Measurements from ENCODE around the gene OR6X1. TPM values are rescaled to one million over a fixed set of nuclear protein-coding genes. Genes with fewer than 3 reads are reported as not detected.

OR6X1 gene
- total RNA-seq, 3 donors from 2014 or later, result not detected

DNA sequence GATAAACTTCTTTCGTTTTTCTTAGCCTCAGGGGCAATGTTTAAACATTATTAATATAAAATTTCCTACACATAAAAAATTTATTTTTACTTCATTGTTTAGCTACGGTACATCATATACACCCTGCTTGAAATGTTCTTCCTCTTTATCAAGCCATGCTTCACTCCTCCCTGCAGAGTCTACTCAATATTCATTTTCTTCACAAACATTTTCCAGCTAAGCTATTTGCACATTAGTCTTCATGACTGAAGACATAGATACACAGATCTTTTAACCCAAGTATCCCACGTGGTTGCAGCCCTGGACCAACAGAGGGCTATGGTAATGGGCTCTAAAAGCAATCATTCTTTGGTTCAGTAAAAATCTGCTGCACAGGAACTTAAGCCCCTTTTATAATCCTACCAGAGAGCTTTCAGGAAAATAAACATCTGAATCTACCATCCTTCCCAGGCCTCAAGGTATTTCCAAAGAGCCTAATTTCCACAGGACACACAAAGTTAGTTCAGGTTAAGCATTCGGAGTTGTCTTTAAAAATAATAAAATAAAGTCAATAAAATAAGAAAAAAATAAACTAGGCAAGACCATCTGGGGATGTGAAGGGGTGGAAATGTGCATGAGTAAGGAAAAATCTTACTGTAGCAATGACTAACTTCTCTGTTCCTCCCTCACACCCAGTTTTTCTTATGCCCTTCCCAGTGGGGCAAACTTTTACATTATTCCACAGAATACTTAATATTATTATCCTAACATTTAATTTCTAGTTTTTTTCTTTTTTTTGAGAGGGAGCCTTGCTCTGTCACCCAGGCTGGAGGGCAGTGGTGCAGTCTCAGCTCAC, 21.6 kb upstream of the OR6X1 start:
- no peak overlapping the region for H3K4me3 ChIP-seq
- no peak for DNase-seq
- no peaks in the 10 kb centered on the region for H3K36me3 ChIP-seq (ENCODE audit: low read depth)
- TF ChIP-seq, protein P1, sequence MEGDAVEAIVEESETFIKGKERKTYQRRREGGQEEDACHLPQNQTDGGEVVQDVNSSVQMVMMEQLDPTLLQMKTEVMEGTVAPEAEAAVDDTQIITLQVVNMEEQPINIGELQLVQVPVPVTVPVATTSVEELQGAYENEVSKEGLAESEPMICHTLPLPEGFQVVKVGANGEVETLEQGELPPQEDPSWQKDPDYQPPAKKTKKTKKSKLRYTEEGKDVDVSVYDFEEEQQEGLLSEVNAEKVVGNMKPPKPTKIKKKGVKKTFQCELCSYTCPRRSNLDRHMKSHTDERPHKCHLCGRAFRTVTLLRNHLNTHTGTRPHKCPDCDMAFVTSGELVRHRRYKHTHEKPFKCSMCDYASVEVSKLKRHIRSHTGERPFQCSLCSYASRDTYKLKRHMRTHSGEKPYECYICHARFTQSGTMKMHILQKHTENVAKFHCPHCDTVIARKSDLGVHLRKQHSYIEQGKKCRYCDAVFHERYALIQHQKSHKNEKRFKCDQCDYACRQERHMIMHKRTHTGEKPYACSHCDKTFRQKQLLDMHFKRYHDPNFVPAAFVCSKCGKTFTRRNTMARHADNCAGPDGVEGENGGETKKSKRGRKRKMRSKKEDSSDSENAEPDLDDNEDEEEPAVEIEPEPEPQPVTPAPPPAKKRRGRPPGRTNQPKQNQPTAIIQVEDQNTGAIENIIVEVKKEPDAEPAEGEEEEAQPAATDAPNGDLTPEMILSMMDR (IDR thresholded peaks at IDR 0.05), result no peak
- no peaks in the 10 kb centered on the region for H3K4me1 ChIP-seq (ENCODE audit: low read depth)
- no peaks in the 10 kb centered on the region for H3K9me3 ChIP-seq
- intact Hi-C loops (cut with DNase I, micrococcal nuclease), result no loop called here
- no peak for ATAC-seq

DNA sequence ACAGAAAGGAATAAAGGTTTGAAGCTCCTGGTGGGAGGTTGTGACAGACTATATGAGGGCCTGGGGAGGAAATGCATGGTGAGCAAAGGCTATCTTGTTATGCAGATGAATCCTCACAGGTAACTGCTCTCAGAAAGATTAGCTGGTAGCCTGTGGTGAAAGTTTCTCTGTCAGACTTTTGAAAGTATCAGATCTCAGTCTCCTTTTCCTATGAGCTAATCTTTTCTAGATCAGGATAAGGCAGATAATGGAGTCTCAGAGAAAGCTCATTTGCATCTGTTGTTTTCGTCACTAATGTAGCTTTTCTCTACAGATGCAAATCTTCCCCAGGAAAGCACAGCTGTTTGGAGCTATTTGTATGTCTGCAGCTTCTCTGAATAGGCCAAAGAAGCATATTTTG, 21.0 kb upstream of the OR6X1 start:
- intact Hi-C loops (cut with DNase I, micrococcal nuclease), result no loop called here
- no peak for ATAC-seq
- TF ChIP-seq, protein P1 (IDR thresholded peaks at IDR 0.05), result no peak

DNA sequence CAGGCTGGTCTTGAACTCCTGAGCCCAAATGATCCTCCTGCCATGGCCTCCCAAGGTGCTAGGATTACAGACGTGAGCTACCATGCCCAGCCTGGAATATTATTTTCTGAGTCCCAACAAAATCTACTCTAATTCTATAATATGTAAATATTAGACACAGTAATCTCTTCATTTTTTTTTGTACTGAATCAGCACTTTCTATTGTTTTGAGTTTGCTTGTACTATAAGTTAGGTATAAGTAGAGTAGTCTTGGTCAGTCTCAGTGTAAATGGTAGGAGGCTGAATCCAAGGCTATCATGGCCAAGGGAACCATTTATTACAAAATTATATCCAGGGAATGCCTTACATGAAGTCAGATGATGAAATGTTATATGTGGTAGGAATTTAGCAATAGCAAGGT, 19.6 kb upstream of the OR6X1 start:
- DNase-seq (no peak), ATAC-seq (no peak)
- Histone ChIP-seq H3K9me3 (no peaks in the 10 kb centered on the region), H3K36me3 (ENCODE audit: low read depth) (no peaks in the 10 kb centered on the region), H3K4me1 (ENCODE audit: low read depth) (no peaks in the 10 kb centered on the region), H3K4me3 (no peak overlapping the region)
- intact Hi-C loops (cut with DNase I, micrococcal nuclease), result no loop called here
- TF ChIP-seq, protein P1 (IDR thresholded peaks at IDR 0.05), result no peak

More for the DNA sequence above, 21.0 kb upstream of the OR6X1 start:
- no peaks in the 10 kb centered on the region for H3K9me3 ChIP-seq
- no peak overlapping the region for H3K4me3 ChIP-seq
- no peaks in the 10 kb centered on the region for H3K4me1 ChIP-seq (ENCODE audit: low read depth)
- no peaks in the 10 kb centered on the region for H3K36me3 ChIP-seq (ENCODE audit: low read depth)
- DNase-seq, result no peak

DNA sequence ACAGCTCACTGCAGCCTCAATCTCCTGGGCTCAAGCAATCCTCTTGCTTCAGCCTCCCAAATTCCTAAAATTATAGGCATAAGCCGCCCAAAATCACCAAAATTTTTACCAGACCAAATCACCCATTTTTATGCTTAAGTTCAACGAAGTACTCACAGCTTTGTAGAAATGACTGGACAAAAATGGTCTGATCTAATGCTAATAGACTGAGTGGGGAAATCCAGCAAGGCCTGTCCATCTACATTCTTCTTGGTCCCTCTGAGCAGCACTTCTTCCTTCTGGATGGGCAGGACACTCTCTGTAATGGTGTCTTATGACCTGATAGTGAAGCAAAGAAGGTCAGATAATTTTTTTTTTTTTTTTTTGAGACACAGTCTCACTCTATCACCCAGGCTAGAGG, 18.7 kb upstream of the OR6X1 start:
- no peak for ATAC-seq
- no peak overlapping the region for H3K4me3 ChIP-seq
- no peaks in the 10 kb centered on the region for H3K9me3 ChIP-seq
- intact Hi-C loops (cut with DNase I, micrococcal nuclease), result no loop called here
- no peaks in the 10 kb centered on the region for H3K4me1 ChIP-seq (ENCODE audit: low read depth)
- no peaks in the 10 kb centered on the region for H3K36me3 ChIP-seq (ENCODE audit: low read depth)
- DNase-seq, result no peak
- TF ChIP-seq, protein P1 (IDR thresholded peaks at IDR 0.05), result no peak

DNA sequence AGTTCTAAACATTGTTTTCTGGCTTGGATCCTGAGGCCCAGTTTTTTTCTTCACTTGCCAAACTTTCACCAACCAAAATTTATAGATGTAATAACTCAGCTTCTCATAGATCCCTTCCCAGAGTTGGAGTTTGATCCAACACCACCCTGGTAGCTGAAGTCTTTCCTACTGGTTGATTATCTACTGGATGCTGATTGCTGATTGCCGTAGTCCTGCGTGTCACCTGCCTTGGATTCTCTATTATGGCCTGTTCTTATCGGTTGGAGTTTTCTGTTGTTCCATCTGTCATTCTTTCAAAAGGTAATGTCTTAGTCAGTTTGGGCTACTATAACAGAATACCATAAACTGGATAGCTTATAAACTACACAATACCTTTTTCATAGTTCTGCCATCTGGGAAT, 17.3 kb upstream of the OR6X1 start:
- ATAC-seq, result peak; percentile 90
- Histone ChIP-seq H3K4me1 (ENCODE audit: low read depth) (no peaks in the 10 kb centered on the region), H3K4me3 (no peak overlapping the region), H3K36me3 (ENCODE audit: low read depth) (no peaks in the 10 kb centered on the region), H3K9me3 (no peaks in the 10 kb centered on the region)
- intact Hi-C loops (cut with DNase I, micrococcal nuclease), result no loop called here
- peak in 1 of 3 donors; percentile 6 for DNase-seq
- TF ChIP-seq, protein P1 (IDR thresholded peaks at IDR 0.05), result no peak
